CD4-positive, alpha-beta T cell treated with Interleukin-21 for 1 hour (primary cell): ENCODE data around the gene ZEB2.

Experiments
- DNase-seq: peaks from one replicate; pipeline ENCODE4 v3.0.0-alpha.2; 2020

Gene ZEB2

GRCh38 chr2:144341538-144341937, 178.4 kb downstream of the ZEB2 start:
- no peak for DNase-seq

GRCh38 chr2:144339048-144339447, 180.9 kb downstream of the ZEB2 start:
- no peak for DNase-seq

GRCh38 chr2:144334551-144334950, 185.4 kb downstream of the ZEB2 start:
- no peak for DNase-seq
